SH-SY5Y (cell line): ENCODE measurements around the gene TOP1.

Experiments used
- GATA2 ChIP-seq: IDR thresholded peaks from 2 replicates; pipeline ENCODE4 v1.6.1; 2011; ENCODE audit warnings: mild to moderate bottlenecking, low read depth, low read length
- GATA3 ChIP-seq: IDR thresholded peaks from 2 replicates; pipeline ENCODE4 v1.6.1; 2011; ENCODE audit warnings: low read depth, mild to moderate bottlenecking, low read length, moderate library complexity

DNA sequence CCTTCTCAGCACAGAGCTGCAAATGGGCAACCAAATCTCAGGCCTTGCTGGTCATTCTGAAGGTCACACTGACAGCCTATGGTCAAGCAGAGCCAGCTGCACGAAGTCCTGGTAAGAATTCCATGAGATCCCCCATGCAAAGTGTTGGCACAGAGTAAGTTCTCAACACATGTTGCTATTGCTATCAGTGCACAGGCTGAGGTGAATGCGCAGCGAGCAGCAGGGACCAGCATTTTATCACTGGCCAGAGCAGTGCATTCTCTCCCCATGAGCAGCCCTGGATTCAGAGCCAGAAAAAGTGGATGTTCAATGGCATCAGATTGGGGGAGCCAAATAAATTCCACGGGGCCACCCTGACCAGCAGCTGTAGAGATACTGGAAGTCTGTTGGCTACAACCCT, 44.1 kb upstream of the TOP1 start:
- TF ChIP-seq GATA2 (no peak), GATA3 (no peak)
